Activated CD8-positive, alpha-beta memory T cell treated with anti-CD3 and anti-CD28 coated beads for 24 hours (primary cell): ENCODE results near the gene PTCD2.

ENCODE experiments used
- DNase-seq: peaks from one replicate; pipeline ENCODE4 v3.0.0-alpha.2; 2020

The PTCD2 gene

GRCh38 chr5:72298711-72299110 is 21.5 kb upstream of the PTCD2 start:
- DNase-seq = no peak

DNA sequence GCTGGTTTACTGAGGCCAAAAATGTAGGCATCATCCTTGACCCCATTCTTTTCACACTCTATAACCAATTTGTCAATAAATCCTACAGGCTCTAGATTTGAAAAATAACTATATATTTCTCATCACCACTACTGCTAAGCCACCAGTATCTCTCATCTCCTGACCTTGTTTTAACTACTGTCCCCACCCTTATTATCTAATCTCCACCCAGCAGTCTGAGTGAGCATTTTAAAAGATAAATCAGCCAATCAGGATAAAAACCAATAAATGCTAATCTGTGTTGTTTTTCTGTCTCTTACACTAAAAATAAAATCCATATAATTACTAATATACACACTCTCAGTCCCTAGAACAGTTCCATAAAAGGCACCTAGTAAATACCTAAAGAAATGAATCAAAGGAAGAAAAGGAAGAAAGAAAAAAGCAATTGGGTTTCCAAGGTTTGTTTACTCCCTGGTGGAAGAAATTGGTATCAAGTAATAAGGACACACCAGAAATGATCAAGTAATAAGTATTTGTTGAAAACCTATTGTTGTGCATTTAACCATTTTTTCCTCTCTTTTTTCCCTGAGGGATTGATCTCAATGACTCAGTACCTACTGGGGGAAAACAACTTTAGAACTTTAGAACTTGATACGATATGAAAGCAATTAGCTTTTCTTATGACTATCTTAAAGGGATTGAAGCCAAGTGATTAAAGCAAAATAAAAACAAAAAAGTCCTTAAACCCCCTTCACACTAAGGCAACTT is 19.4 kb upstream of the PTCD2 start:
- DNase-seq = no peak

GRCh38 chr5:72301557-72301956 is 18.6 kb upstream of the PTCD2 start:
- DNase-seq = no peak

GRCh38 chr5:72302171-72302570 is 18.0 kb upstream of the PTCD2 start:
- no peak for DNase-seq

DNA sequence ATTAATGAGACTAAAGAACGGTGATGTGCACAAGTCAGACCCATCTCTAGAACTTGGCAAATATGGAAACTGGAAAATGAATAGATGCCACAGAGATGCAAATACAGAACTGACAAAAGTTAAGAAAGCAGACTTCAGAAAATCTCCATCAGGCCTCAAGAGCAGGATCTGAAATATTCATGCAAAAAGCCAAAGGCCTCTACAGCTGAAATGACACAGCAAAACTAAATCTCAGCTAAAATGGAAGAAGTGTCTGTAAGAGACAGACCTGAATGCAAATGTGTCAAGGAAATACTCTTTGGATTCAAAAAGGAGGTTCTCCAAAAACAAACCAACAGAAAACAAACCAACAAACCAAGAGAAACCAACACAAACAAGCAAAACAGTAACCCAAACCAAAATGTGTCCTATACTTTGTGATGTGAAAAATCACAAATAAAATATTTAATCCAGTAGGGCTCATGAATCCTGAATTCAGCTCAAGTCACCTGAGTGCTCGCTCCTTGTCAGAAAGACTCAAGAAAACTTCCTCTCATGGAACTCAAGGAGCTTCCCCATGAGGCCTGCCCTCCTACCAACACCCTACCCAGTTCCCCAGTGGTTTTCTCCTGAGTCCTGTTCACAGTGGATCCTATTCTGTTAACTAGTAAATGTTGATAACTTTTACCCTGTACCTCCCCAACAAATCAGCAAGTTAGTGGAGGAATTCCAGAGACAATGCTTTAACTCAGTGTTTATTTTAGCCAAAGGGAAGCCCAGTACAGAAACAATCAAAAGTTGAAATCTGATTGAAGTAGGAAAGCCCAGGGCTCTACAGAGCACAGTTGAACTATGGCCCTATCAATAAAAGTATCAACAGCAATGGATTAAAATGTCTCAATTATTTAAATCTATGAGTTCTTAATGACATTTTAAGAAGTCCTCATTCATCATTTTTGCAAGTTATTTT is 14.7 kb upstream of the PTCD2 start:
- no peak for DNase-seq

- no peak for DNase-seq
Observed at GRCh38 chr5:72307573-72307967, 12.6 kb upstream of the PTCD2 start.

- peak; percentile 97 for DNase-seq
Observed at GRCh38 chr5:72307968-72308852, 12.0 kb upstream of the PTCD2 start.

DNA sequence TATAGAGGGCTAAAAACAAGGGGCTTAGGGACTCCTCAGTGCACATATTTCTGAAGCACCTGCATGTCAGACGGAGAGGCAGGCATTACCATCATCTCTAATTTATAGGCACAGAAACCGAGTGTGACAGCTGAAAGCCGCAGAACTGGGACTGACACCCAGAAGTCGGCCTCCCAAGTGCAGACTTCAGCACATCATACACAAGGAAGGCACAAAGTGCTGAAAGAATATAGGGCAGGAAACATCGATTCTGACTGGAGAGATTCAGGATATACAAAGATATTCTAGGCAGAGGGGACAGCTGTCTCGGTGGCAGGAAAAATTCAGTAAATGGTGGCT is 11.4 kb upstream of the PTCD2 start:
- DNase-seq = peak; percentile 60

DNA sequence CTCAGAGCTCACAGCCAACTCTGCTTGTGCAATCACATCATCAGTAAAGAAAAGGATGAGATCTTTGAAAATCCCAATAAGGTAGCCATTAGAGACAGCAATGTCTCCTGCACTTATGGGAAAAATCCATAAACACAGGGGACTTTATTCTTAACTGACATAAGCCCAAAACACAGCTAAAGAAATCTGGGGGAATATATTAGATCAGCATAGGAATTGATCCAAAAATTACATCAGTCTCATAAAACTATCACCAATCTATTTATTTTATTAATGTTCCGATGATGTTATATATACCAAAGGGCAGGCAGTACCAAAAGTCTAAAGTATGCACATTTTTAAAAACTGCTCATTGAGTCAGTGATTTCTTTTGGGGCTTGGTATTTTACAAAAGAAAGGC is 7.0 kb upstream of the PTCD2 start:
- DNase-seq = no peak

DNA sequence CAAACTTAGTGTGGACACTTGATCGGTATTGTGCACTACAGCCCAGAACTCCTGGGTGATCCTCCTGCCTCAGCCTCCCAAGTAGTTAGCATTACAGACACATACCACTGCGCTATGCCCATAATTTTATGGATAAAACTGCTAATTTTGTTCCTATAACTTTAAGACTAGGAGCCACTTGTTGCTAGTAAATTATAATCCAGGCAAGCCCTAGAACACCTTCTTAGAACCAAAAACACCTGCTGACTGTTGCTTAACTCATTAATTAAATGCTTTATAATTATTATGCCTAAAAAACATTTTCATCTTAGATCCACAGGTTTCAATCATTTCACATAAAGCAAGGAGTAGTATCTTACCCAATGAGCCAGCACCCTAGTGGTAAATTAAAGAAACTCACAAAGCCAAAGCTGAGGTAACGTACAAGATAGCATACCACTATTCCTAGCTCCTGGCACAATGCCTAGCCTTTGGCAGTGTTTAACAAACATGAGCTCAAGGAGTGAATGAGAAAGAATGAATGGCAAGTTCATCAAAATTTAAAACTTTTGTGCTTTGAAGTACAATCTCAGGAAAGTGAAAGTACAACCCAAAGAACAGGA is 5.5 kb upstream of the PTCD2 start:
- DNase-seq = no peak

DNA sequence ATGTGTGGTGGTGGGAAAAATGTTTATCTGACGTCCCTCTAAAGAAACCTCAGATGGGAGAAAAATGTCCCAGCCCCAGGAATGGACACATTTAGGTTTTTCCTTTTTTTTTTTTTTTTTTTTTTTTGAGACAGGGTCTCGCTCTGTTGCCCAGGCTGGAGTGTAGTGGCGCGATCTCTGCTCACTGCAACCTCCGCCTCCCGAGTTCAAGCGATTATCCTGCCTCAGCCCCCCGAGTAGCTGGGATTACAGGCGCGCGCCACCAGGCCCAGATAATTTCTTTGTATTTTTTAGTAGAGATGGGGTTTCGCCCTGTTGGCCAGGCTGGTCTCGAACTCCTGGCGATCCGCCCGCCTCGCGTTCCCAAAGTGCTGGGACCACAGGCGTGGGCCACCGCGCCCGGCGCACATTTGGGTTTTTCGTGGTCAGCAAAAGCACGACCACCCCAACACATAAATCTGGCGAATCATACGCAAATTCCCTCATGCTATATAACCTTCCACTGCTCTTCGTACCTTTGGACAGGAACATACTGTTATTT is 668 bp upstream of the PTCD2 start:
- peak; percentile 80 for DNase-seq

GRCh38 chr5:72324189-72324825 is 4.1 kb downstream of the PTCD2 start:
- DNase-seq = no peak

- no peak for DNase-seq
Observed at GRCh38 chr5:72325566-72326305, 5.6 kb downstream of the PTCD2 start.

GRCh38 chr5:72326306-72326649 is 6.1 kb downstream of the PTCD2 start:
- no peak for DNase-seq

GRCh38 chr5:72328172-72328571 is 8.0 kb downstream of the PTCD2 start:
- DNase-seq = no peak

DNA sequence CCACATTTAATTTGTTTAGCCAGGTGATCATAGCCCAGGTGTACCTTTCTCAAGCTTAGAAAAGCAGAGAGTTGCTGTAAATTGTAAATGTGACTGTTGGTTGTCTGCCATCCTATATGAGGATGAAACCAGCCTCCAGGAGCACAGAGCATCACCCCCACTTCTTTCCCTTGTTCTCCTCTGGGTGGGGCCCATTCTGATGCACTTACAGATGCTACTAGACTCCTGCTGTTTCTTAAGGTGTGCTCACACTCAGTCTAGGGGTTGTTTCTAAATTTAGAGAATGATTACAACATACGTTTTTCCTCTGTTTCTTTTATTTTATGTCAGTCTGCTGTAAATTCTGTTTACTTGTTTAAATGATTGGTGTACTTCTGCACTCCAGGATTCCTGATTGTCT is 10.5 kb downstream of the PTCD2 start:
- no peak for DNase-seq

DNA sequence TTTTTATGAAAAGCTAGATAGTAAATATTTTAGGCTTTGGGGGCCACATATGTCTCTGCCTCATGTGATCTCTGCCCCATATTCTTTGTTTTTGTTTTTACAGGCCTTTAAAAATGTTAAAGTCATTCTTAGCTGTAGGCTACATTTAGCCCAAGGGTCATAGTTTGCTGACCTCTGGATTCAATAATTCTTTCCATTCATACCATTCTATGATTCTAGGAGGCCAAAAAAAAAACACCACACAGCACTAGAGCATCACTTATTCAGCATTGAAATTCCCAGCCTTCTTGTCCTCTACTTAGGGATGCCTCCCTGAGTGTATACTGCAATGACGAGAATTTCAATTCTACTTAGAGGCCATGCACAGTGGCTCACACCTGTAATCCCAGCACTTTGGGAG is 17.0 kb downstream of the PTCD2 start:
- DNase-seq = no peak

GRCh38 chr5:72338689-72339209 is 18.6 kb downstream of the PTCD2 start:
- DNase-seq = no peak

DNA sequence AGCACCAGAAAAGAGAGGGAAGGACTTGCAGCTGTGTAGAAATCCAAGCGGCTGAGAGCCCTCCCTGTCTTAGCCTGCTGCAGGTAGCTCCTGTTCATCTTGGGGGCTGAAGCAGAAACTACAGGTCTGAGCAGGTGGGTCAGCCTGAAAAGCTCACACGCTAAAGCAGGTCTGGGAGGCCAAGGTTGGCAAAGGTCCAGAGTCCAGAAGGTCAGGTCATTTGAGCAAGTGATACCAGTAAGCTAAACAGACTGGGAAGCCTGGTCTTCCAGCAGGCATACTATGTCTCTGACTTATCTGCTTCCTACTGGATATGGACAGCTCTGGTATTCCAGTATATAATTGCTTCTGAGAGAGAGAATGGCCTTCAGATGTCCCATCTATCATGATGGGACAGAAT is 26.2 kb downstream of the PTCD2 start:
- DNase-seq = no peak

- DNase-seq = no peak
Observed at GRCh38 chr5:72347801-72348308, 27.7 kb downstream of the PTCD2 start.

- DNase-seq = no peak
Observed at GRCh38 chr5:72351376-72351775, 31.2 kb downstream of the PTCD2 start.
